C4-2B (cell line): ENCODE results near the gene SPOCK1.

Experiments
- H3K27ac ChIP-seq: fragments of 450-650 bp; 2 replicates; pipeline ENCODE4 v1.5.1; 2017
- CTCF ChIP-seq: fragments of 450-650 bp; conservative IDR thresholded peaks from 2 replicates; pipeline ENCODE4 v1.5.1; 2017; ENCODE audit warnings: mild to moderate bottlenecking
- ZFX ChIP-seq: fragments of 450-650 bp; IDR thresholded peaks from 2 replicates; pipeline ENCODE4 v1.6.1; 2017

Gene SPOCK1

GRCh38 chr5:137350791-137351190, 148.3 kb downstream of the SPOCK1 start:
- no peak for TF ChIP-seq CTCF
- TF ChIP-seq ZFX = no peak

GRCh38 chr5:137348759-137349158, 150.4 kb downstream of the SPOCK1 start:
- H3K27ac ChIP-seq = no peak overlapping the region
- TF ChIP-seq ZFX (no peak), CTCF (no peak)

More at GRCh38 chr5:137350791-137351190, 148.3 kb downstream of the SPOCK1 start:
- no peak overlapping the region for H3K27ac ChIP-seq

- no peak overlapping the region for H3K27ac ChIP-seq
- TF ChIP-seq CTCF (no peak), ZFX (no peak)
These were observed 151.3 kb downstream of the SPOCK1 start for GRCh38 chr5:137347865-137348264.

GRCh38 chr5:137346281-137346680, 152.8 kb downstream of the SPOCK1 start:
- H3K27ac ChIP-seq = no peak overlapping the region
- no peak for TF ChIP-seq CTCF
- TF ChIP-seq ZFX = no peak

GRCh38 chr5:137345396-137345795, 153.7 kb downstream of the SPOCK1 start:
- H3K27ac ChIP-seq = no peak overlapping the region
- TF ChIP-seq ZFX (no peak), CTCF (no peak)

- TF ChIP-seq CTCF (peak; percentile 94), ZFX (no peak)
- H3K27ac ChIP-seq = no peak overlapping the region
These were observed 154.3 kb downstream of the SPOCK1 start for GRCh38 chr5:137344723-137345322.

- H3K27ac ChIP-seq = no peak overlapping the region
- TF ChIP-seq ZFX (no peak), CTCF (no peak)
These were observed 155.1 kb downstream of the SPOCK1 start for GRCh38 chr5:137344021-137344420.
